ENCODE results near the gene MAX.
"Not testable (repeated sequence)": the region's sequence is repeated elsewhere in the genome, so short reads cannot be mapped to it uniquely, and the experiment has no call there.

Gene MAX

DNA sequence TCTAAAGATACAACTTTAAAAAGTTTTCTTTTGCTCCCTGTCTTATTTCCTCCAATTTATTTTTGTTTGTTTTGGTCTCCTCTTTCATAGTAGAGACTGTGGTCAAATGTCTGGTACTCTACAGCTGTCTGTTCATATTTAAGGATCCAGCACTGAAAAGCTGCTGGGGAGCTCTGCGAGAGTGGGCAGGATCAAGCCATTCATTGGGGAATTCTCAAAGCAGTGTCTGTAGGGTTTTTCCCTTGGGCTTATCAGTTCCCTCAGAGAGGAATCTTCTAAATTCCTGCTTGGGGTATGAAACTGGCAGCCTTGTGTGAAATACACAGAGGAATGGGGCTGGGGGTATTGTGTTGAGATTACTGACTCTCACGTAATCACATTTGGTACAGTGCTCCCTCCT, 63.4 kb downstream of the MAX start:
- no peak for DNase-seq (ENCODE audit: low read depth in 2 of 2, low spot score in 1 of 2)

DNA sequence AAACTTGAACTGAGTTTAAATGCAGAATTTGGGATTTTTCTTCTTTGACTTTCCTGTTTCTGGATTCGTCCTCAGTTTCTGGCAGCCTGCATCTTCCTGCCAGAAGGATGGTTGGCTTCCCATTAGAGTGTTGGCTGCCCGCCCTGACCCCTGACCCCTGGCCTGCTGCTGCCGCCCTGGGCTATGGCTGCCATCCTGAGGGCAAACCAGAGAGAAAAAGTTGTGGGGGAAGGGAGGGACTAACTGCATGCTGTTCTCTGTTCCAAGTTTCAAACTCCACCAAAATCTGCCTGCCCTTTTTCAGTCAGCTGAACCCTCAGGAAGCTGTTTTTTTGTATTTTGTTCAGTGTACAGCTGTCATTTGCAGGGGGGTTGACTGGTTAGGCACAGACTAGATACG, 67.3 kb downstream of the MAX start:
- no peak for DNase-seq (ENCODE audit: low read depth in 2 of 2, low spot score in 1 of 2)

DNA sequence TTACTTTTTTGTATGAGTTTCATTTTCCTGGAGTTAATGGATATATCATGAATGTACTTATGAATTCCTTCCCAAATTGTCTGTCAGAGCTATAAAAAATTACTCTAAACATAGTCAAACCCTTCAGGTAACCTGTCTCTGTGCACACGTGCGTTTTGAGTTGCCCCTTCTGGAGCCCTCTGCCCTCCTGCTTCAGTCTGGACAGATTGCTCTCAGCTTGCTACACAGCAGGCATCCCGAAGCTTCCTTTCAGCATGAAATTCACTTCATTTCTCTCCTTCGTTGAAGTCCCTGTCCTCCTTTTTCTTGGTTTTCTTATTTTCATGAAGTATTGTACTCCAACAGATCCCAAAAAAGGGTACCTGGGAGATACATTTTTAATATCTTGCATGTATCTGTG, 68.3 kb downstream of the MAX start:
- no peak for DNase-seq (ENCODE audit: low read depth in 2 of 2, low spot score in 1 of 2)

DNA sequence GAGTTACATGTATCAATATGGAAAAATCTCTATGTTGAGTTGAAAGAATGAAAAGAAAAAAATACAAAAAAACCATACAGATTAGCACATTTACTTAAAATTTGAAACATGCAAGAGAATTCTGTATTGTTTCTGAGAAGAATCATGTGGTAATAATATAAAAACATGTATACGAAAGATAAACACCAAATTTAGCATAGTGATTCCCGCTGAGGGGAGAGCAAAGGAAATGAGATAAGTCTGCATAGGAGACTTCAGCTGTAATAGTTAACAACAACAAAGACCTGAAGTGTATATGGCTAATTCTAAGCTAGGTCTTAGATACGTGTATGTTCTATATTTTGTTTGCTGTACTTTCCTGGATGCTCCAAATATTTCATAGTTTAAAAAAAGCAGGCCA, 69.1 kb downstream of the MAX start:
- DNase-seq (ENCODE audit: low read depth in 2 of 2, low spot score in 1 of 2) = no peak

DNA sequence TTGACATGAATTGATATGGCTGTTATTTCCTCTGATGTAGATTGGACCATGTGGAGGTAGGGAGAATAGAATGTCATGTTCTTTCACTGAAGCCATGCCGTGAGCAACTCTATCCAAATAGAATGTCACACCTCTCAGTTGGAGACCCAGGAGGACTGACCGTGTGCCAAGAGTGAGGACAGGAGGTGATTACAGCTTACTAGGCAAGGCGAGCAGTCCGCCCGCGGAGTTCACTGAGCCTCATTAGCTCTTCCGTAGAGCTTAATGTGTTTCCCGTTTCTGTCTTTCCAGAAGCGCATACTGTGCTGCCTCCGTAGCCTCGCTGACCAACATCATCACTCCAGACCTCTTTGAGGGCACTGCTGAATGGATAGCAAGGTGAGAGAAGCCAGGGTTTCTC, 70.0 kb downstream of the MAX start:
- no peak for DNase-seq (ENCODE audit: low read depth in 2 of 2, low spot score in 1 of 2)

DNA sequence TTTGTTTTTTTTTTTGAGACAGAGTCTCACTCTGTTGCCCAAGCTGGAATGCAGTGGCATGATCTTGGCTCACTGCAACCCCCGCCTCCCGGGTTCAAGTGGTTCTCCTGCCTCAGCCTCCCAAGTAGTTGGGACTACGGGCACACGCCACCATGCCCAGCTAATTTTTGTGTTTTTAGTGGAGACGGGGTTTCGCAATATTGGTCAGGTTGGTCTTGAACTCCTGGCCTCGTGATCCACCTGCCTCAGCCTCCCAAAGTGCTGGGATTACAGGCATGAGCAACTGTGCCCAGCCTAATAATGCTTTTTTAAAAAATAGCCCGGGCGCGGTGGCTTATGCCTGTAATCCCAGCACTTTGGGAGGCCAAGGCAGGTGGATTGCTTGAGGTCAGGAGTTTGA, 71.0 kb downstream of the MAX start:
- DNase-seq (ENCODE audit: low read depth in 2 of 2, low spot score in 1 of 2) = not testable (repeated sequence)

DNA sequence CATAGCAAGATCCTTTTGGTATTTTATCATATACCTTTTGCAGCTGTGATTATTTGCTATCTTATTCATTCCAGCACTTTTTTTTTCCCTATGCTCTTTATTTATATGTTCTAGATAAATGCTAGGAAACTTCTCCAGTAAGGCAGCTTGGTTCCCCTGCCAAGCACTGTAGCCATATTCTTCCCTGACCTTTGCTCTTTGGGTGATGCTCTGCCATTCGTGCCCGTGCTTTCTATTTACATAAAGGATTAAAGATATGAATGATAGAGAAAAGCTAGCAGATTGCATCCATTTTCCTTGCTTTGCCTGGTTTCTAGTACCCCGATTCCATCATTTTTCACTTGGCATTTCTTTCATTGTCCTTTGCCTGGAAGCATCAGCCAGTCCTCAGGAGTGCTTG, 73.4 kb downstream of the MAX start:
- DNase-seq (ENCODE audit: low read depth in 2 of 2, low spot score in 1 of 2) = no peak

DNA sequence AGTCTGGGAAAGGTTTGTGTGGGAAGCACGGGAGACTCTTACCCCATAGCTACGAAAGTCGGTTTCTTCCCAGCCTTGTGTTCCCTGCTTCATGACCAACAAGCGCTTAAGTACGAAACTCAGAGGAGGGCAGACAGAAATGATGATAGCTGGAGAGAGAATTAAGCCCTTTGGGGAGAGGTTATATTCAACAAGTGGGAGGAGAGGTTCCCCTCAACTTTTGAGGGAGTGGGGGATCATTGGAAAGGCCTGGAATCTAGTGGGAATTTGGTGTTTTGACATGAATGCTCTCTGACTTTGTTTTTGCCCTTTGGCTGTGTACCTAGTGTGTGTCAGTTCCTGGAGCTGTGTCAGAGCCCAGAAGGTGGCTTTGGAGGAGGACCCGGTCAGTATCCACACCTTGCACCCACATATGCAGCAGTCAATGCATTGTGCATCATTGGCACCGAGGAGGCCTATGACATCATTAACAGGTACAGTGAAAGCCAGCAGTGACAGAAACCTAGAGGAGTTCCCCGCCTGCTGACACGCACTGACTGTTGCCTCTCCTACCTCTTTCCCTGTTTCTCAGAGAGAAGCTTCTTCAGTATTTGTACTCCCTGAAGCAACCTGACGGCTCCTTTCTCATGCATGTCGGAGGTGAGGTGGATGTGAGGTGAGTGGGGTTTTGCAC, 75.1 kb downstream of the MAX start:
- no peak for DNase-seq (ENCODE audit: low read depth in 2 of 2, low spot score in 1 of 2)

DNA sequence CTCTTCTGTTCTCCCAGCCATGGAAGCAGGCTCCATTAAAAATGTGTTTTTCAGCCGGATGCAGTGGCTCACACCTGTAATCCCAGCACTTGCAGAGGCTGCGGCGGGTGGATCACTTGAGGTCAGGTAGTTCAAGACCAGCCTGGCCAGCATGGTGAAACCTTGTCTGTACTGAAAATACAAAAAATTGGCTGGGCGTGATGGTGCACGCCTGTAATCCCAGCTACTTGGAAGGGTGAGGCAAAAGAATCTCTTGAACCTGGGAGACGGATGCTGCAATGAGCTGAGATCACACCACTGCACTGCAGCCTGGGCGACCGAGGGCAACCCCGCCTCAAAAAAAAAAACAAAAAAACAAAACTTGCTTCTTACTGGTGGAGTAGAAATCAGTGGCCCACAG, 75.8 kb downstream of the MAX start:
- DNase-seq (ENCODE audit: low read depth in 2 of 2, low spot score in 1 of 2) = no peak

DNA sequence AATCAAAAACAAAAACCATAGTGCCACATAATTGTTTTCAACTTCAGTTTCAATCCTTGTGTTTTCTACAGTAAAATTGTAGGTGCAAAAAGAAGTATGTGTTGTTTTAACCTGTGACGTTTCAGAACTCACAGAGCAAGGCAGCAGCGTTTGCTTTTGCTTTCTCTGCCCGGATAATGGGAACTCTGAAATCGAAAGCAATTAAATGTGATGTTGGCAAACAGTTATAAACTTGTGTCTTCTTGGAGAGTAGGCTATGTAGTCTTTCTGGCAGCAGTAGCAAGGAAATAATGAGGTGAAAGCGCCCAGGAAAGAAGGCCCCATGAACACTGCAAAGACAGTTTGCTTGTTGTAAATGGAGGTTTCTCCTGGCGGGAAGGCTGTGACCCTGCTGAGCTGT, 76.5 kb downstream of the MAX start:
- DNase-seq (ENCODE audit: low read depth in 2 of 2, low spot score in 1 of 2) = no peak
